Dendritic cell treated with granulocyte-macrophage colony-stimulating factor and Interleukin-4, amounts not matched to agents 40 ng/mL and 50 ng/mL, for 4 days (primary cell): ENCODE results near the gene ETV1.

Experiments
- H3K27ac Mint-ChIP-seq: one replicate; pipeline ENCODE4 v1.8.0; 2022; ENCODE audit warnings: mild to moderate bottlenecking, mixed read lengths
- H3K27me3 Mint-ChIP-seq: one replicate; pipeline ENCODE4 v1.8.0; 2022; ENCODE audit warnings: mild to moderate bottlenecking, mixed read lengths
- H3K36me3 Mint-ChIP-seq: one replicate; pipeline ENCODE4 v1.8.0; 2022; ENCODE audit warnings: low read depth, mixed read lengths
- H3K4me1 Mint-ChIP-seq: one replicate; pipeline ENCODE4 v1.8.0; 2022; ENCODE audit warnings: low read depth, mixed read lengths
- H3K4me3 Mint-ChIP-seq: one replicate; pipeline ENCODE4 v1.8.0; 2022; ENCODE audit warnings: mild to moderate bottlenecking, moderate library complexity, mixed read lengths
- H3K9me3 Mint-ChIP-seq: one replicate; pipeline ENCODE4 v1.8.0; 2022; ENCODE audit warnings: mixed read lengths
- intact Hi-C: fragments of 100-400 bp; cut with micrococcal nuclease; formaldehyde crosslinking; loops from one replicate; pipeline ENCODE4 v1.15.0; 2022

The ETV1 gene

DNA sequence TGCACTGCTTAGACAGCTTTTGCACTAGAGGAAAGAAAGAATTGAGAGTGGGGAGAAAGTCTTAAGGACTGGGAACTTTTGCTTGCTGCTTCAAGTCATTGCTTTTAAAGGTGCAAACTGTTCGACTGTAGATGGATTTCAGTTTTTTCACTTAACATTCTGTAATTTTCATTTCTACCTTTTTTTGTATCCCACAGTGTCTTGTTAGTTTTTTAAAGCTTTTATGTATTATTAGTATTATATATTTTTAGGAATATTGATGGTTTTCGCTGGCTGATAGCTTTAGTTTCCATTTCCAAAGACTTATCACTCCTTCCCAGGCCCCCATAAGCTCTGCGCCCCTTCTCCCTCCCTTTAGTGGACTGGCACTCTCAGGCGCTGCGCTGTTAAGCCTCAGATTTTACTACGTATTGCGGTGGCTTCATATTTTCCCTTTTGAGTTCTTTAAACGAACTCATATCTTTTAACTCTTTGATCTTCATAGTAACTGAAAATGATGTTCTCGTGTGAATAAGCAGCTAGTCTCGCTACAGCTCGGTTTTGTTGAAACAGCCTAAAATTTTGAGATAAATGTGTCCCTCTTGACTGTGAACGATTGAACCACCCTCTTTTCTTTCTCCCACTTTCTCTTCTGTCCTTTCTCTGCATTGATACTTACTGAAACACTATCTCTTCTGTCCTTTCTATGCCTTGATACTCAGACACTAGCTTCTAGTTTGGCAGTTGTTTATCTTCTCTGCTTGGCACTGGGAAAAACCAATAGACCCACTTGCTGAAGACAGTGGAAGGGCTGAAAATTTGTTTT lies 2.5 kb upstream of the ETV1 start:
- Mint-ChIP-seq H3K9me3 (no peaks in the 10 kb centered on the region), H3K36me3 (no peaks in the 10 kb centered on the region), H3K4me1 (no peaks in the 10 kb centered on the region), H3K27ac (no peak overlapping the region), H3K4me3 (no peak overlapping the region), H3K27me3 (peaks cover 2% of the 10 kb centered on the region)
- intact Hi-C loops = no loop called here

DNA sequence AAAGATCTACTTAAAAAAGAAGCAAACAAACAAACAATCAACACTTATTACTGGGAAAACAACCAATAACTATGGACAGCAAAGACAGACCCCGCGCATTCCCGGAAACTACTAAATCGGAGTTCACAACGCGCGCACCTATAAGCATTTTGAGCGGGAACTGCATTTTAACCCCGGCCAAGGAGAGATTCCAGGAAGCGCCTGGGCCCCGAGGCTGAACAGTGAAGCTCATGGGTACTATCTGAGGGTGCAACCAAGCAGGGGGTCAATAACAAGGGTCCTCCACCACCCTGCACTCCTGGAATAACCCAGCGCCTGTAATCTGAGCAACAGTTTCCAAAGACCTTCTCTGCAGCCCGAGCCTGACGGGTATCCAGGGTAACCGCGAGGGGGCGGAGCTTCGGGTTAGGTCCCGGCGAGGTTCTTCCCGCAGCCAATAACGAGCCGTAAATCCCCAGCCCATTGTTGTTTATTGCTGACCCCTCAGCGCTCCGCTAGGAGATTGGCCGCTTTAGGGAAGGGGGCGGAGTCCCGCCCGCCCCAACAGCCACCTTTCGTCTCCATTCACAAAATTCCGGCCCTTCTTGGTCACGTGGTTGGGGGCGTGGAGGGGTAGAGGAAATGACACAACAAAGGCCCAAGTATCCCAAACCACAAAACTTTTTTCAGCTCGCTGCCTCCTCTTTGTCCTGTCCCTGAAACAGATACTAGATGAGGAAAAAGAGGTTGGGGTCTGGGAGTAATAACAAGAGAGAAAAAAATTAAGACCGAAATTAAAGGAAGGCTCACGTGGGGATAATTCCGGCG lies 1.7 kb upstream of the ETV1 start:
- no peaks in the 10 kb centered on the region for H3K9me3 Mint-ChIP-seq
- H3K27me3 Mint-ChIP-seq = peaks cover 4% of the 10 kb centered on the region
- H3K36me3 Mint-ChIP-seq = no peaks in the 10 kb centered on the region
- intact Hi-C loops = no loop called here
- H3K4me1 Mint-ChIP-seq = no peaks in the 10 kb centered on the region
- H3K4me3 Mint-ChIP-seq = no peak overlapping the region
- H3K27ac Mint-ChIP-seq = no peak overlapping the region

DNA sequence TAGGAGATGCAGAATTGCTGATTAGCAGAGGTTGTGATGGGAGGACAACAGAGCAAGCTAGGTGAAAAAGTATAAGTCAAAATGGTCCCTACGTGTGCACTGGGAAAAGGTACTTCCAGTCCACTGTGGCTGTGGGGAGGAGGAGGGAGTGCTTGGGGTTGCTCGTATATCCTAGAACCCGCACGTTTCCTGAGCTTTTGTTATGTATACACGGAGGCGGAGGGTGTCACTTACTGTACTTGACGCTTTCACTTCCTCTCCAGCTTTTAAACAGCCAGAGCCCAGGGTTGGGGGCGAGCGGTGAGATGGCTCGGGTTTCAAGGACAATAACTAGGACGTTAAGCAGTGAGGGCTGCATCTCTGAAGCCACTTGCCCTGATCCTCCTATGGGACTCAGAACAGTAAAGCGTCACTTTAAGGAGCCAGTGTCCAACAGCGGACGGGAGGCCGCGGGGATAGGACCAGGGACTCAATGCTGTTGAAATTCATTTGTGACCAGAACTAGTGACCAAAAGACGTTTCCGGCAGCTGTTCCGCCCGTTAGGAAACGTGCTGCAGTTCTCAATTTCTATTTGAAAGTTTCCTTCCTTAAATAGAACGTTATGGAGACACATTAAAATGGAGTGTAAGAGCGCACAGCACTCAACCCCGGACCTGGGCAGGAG lies 985 bp upstream of the ETV1 start:
- Mint-ChIP-seq H3K4me3 (no peak overlapping the region), H3K36me3 (no peaks in the 10 kb centered on the region), H3K27ac (no peak overlapping the region), H3K27me3 (peaks cover 7% of the 10 kb centered on the region), H3K4me1 (no peaks in the 10 kb centered on the region), H3K9me3 (no peaks in the 10 kb centered on the region)
- intact Hi-C loops = no loop called here

DNA sequence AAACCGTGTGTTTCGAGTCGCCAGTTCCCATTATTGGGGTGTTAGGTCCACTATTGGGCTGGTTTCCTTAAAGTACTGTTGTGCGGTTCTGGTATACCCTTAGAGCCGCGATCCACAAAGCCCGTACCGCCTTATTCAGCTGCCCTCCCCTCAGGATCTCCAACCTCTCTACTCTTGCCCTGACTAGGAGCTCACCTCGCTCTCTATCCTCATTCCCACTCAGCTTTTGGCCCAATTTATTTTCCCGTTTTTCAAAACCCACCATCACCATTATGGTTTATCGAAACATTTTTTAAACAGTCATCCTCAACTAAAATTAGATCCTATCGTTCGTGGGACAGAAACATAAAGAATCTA lies 461 bp upstream of the ETV1 start:
- Mint-ChIP-seq H3K4me3 (no peak overlapping the region), H3K4me1 (no peaks in the 10 kb centered on the region), H3K36me3 (no peaks in the 10 kb centered on the region), H3K9me3 (no peaks in the 10 kb centered on the region), H3K27ac (no peak overlapping the region), H3K27me3 (peaks cover 9% of the 10 kb centered on the region)
- intact Hi-C loops = no loop called here

DNA sequence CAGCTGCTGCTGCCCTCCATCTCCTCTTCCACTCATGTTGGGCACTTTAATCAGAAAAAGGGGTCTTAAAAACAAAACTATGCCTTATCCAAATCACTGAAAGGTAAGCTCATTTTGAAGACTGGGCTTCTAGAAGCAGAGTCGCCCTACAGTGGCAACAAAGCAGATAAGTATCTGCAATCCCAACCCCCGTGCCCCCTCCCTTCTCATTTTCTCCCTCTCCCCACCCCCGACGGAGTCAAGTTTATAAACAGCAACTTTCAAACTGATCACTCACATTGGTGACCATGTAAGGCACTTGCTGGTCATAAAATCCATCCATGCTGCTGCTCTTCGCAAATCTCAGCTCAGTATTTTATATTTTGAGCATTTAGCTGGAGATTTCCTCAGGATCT lies 738 bp downstream of the ETV1 start:
- H3K4me1 Mint-ChIP-seq = no peaks in the 10 kb centered on the region
- no peak overlapping the region for H3K27ac Mint-ChIP-seq
- intact Hi-C loops = no loop called here
- H3K4me3 Mint-ChIP-seq = no peak overlapping the region
- H3K9me3 Mint-ChIP-seq = no peaks in the 10 kb centered on the region
- H3K27me3 Mint-ChIP-seq = peaks cover 9% of the 10 kb centered on the region
- H3K36me3 Mint-ChIP-seq = no peaks in the 10 kb centered on the region

DNA sequence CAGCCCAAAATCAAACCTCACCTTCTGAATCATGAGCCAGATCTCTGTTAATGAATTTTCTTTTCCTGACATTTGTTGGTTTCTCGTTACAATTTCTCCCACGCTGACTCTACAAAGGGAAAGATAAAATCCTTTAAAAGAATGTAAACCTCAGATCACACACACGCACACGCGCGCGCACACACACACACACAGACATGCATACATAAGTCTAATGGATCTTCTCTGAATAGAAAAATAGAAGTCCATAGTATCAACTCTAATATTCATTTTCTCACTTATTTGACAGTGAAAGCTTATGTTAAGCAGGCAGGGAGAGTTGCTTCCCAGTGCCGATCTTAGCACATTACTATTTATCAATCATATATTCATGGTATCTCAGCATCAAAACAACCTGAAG lies 1.4 kb downstream of the ETV1 start:
- Mint-ChIP-seq H3K9me3 (no peaks in the 10 kb centered on the region), H3K4me1 (no peaks in the 10 kb centered on the region), H3K27me3 (peaks cover 9% of the 10 kb centered on the region), H3K4me3 (no peak overlapping the region), H3K36me3 (no peaks in the 10 kb centered on the region), H3K27ac (no peak overlapping the region)
- intact Hi-C loops = no loop called here

DNA sequence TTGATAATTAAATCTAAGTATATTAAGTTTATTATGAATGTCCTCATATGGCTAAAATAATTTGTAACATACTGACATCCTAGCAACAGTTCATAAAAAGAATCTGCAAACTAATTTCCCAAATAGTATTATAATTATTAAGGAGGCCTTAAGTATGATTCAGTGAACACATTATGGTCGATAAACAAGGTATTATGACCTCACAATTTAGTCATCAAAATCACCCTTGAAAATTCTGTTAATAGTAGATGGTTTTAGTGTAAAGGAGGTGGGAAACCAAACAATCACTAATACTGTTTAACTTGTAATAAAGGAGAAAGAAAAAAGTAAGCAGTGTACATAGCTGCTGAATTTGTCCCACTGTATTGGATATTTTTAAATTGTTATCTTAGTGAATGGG lies 2.1 kb downstream of the ETV1 start:
- Mint-ChIP-seq H3K27me3 (peaks cover 12% of the 10 kb centered on the region), H3K9me3 (no peaks in the 10 kb centered on the region), H3K4me1 (no peaks in the 10 kb centered on the region), H3K36me3 (no peaks in the 10 kb centered on the region), H3K27ac (no peak overlapping the region), H3K4me3 (no peak overlapping the region)
- intact Hi-C loops = no loop called here

DNA sequence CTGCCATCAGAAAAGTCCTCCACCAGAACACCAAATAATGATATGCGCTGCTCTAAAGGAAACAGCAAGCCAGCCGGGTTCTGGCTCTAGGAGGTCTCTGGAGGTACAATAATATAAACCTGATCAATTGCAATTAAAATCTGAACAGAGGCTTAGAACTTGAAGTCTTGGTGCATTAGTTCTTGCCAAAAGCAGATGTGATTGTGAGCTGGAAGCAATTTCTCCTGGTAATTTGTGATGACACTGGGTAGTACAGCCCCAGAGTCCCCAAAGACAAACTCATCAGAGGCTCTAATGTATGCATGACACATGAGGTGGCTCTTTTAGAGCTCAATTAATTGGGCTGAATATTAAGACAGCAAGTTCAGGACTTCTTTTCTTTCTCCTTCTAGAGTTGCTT lies 3.3 kb downstream of the ETV1 start:
- H3K36me3 Mint-ChIP-seq = no peaks in the 10 kb centered on the region
- H3K4me3 Mint-ChIP-seq = no peak overlapping the region
- H3K4me1 Mint-ChIP-seq = no peaks in the 10 kb centered on the region
- H3K9me3 Mint-ChIP-seq = no peaks in the 10 kb centered on the region
- intact Hi-C loops = no loop called here
- no peak overlapping the region for H3K27ac Mint-ChIP-seq
- H3K27me3 Mint-ChIP-seq = peaks cover 13% of the 10 kb centered on the region

DNA sequence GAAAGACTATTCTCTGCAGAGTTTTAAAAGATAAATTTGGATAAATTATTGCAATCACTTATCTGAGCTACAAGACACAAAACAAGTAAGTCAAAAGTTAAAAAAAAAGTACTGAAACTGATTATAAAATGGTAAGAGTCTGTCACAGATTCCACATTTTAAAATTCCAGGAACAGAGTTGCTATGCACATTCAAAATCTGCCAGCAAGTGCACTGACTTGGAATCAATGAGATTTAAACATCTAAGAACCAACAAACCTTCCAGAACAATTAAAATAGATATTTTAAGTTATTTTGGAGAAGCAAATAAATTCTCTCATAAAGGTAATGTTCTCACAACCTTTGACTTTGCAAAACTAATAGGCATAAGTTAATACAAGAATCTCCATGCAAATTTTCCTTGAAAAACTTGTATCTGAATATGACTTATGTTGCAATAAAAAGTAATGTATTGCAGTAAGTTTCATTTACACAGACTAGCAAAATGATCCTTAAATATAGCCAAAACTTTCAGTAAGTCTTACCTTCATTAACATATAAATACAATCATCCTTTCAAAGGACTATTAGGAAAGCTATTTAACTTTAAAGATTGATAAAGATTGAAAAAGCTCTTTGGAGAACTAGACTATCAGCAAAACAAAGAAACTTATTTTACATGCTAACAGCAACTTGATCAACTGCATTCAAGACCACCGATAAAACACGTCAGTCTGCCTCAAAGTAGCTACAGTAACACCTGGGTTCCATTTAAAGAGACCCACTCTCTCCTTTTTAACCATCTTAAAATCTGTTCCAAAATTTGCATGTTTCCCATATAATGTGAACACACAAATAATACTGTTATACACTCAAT lies 4.4 kb downstream of the ETV1 start:
- Mint-ChIP-seq H3K27me3 (peaks cover 17% of the 10 kb centered on the region), H3K36me3 (no peaks in the 10 kb centered on the region), H3K4me3 (no peak overlapping the region), H3K27ac (no peak overlapping the region), H3K9me3 (no peaks in the 10 kb centered on the region), H3K4me1 (no peaks in the 10 kb centered on the region)
- intact Hi-C loops = no loop called here

DNA sequence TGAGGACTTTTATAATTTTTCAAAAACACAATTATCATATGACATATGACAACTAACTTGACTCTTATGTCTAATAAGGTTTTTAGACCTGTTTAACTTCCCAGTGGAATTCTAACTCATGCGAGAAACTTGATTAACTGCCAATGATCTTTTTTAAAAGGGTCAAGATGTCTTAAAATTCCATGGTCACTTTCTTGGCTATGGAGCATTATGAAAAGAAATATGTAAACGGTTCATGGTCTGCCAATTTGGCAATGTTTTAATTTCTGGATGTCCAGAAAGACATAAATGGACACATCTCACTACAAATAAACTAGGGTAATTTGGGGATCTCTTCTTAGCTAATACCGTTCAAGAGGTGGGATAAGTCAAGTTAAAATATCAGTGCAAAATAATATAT lies 5.4 kb downstream of the ETV1 start:
- Mint-ChIP-seq H3K27ac (no peak overlapping the region), H3K9me3 (no peaks in the 10 kb centered on the region), H3K36me3 (no peaks in the 10 kb centered on the region)

DNA sequence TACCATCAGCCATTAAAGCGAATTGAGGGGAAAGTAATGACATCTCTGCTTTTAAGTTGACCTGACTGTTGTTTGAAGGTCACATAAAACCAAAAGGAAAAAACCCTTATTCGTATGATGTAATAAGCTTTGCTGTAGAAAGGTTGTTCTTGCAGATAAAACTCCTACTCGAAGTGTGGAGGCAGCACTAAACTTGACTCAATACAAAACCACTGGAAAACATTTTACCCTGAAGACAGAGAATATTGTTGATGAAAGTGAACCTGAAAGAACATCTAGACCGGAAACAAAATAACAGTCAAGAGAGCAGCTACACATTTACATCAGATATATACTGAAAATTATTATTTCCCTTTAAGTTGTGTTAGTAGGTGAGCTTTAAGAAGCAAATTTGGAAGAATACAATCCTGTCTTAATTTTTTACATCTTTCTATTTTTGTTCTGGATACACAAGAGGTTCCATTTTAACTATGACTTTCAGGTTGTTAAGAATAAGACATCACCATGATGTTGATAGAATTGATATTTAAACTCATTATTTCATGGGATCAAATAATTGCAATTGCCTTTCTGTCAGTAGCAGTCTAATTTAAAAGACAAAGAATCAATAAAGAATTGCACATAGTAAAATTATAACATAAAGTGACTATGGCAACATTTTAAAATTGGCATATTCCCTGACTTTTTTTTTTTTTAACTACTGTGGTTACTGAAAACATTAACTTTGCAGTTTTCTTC lies 6.4 kb downstream of the ETV1 start:
- Mint-ChIP-seq H3K9me3 (no peaks in the 10 kb centered on the region), H3K36me3 (no peaks in the 10 kb centered on the region), H3K27me3 (peaks cover 18% of the 10 kb centered on the region), H3K4me3 (no peak overlapping the region), H3K27ac (no peak overlapping the region), H3K4me1 (no peaks in the 10 kb centered on the region)
- intact Hi-C loops = no loop called here

More for the DNA sequence above, 5.4 kb downstream of the ETV1 start:
- no peak overlapping the region for H3K4me3 Mint-ChIP-seq
- no peaks in the 10 kb centered on the region for H3K4me1 Mint-ChIP-seq
- intact Hi-C loops = no loop called here
- H3K27me3 Mint-ChIP-seq = peaks cover 17% of the 10 kb centered on the region

DNA sequence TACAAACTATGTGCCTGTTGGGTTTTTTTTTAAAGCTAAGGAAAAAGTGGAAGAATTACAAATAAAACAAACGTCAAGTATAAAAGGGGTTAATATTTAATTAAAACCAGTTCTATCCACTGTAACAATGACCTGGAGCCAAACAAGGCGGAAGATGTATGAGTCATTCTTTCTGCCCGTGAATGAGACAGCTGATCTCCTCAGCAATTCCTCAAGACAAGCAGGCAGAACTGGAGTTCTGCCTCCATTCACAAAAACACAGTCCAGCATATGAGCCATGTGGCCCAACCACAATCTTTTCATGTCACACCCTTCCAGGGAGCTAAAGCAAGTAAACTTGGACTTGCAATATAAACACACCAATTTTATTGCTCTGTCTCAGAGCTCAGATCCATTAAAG lies 8.4 kb downstream of the ETV1 start:
- H3K36me3 Mint-ChIP-seq = no peaks in the 10 kb centered on the region
- no peak overlapping the region for H3K4me3 Mint-ChIP-seq
- no peaks in the 10 kb centered on the region for H3K4me1 Mint-ChIP-seq
- no peaks in the 10 kb centered on the region for H3K9me3 Mint-ChIP-seq
- no peak overlapping the region for H3K27ac Mint-ChIP-seq
- intact Hi-C loops = no loop called here
- H3K27me3 Mint-ChIP-seq = peaks cover 14% of the 10 kb centered on the region

DNA sequence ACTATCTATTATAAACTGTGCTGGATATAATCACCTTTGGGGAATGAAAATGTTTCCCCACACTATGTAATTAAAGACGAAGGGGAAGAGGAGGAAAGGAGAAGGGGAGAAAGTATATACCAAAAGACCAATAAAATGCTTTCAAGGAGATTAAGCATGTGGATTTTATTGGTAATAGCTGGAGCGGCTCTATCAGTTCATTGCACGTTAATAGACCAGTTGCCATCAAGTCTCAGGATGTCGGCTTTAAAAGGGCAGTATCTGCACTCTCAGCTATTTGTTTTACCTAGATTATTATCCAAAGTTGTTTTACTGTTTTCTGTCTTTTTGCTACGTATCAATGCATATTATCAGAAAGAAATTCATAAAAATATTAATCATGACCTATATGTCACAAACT lies 9.0 kb downstream of the ETV1 start:
- intact Hi-C loops = no loop called here

More for the DNA sequence above, 9.0 kb downstream of the ETV1 start:
- no peaks in the 10 kb centered on the region for H3K4me1 Mint-ChIP-seq
- no peaks in the 10 kb centered on the region for H3K9me3 Mint-ChIP-seq
- no peaks in the 10 kb centered on the region for H3K36me3 Mint-ChIP-seq
- H3K4me3 Mint-ChIP-seq = no peak overlapping the region
- H3K27me3 Mint-ChIP-seq = peaks cover 11% of the 10 kb centered on the region
- H3K27ac Mint-ChIP-seq = no peak overlapping the region
